ENCODE results near the gene RGS6.

The RGS6 gene

GRCh38 chr14:72014486-72014885 lies 82.3 kb downstream of the RGS6 start:
- no peak overlapping the region for H3K9ac ChIP-seq (ENCODE audit: low read length in 2 of 2)
- H3K4me3 ChIP-seq (ENCODE audit: low read length in 2 of 2), result no peak overlapping the region
- no peaks in the 10 kb centered on the region for H3K27me3 ChIP-seq (ENCODE audit: control insufficient read depth in 1 of 2, insufficient read depth in 2 of 2, low read length in 2 of 2)
- H3K27ac ChIP-seq (ENCODE audit: low read length), result no peak overlapping the region
- no peaks in the 10 kb centered on the region for H3K4me1 ChIP-seq (ENCODE audit: control insufficient read depth, insufficient read depth, low read length)
- no peaks in the 10 kb centered on the region for H3K9me3 ChIP-seq (ENCODE audit: control insufficient read depth in 2 of 2, low read length in 2 of 2)
- H3K36me3 ChIP-seq (ENCODE audit: control insufficient read depth in 2 of 2, insufficient read depth in 2 of 2, low read length in 2 of 2), result no peaks in the 10 kb centered on the region

- Histone ChIP-seq H3K4me3 (ENCODE audit: low read length in 2 of 2) (no peak overlapping the region), H3K36me3 (ENCODE audit: control insufficient read depth in 2 of 2, insufficient read depth in 2 of 2, low read length in 2 of 2) (no peaks in the 10 kb centered on the region), H3K27me3 (ENCODE audit: control insufficient read depth in 1 of 2, insufficient read depth in 2 of 2, low read length in 2 of 2) (peaks cover 0 to 2% of the 10 kb centered on the region in 2 donors), H3K4me1 (ENCODE audit: control insufficient read depth, insufficient read depth, low read length) (no peaks in the 10 kb centered on the region), H3K9ac (ENCODE audit: low read length in 2 of 2) (no peak overlapping the region), H3K27ac (ENCODE audit: low read length) (no peak overlapping the region), H3K9me3 (ENCODE audit: control insufficient read depth in 2 of 2, low read length in 2 of 2) (no peaks in the 10 kb centered on the region)
These were observed 85.1 kb downstream of the RGS6 start for GRCh38 chr14:72017290-72017689.

DNA sequence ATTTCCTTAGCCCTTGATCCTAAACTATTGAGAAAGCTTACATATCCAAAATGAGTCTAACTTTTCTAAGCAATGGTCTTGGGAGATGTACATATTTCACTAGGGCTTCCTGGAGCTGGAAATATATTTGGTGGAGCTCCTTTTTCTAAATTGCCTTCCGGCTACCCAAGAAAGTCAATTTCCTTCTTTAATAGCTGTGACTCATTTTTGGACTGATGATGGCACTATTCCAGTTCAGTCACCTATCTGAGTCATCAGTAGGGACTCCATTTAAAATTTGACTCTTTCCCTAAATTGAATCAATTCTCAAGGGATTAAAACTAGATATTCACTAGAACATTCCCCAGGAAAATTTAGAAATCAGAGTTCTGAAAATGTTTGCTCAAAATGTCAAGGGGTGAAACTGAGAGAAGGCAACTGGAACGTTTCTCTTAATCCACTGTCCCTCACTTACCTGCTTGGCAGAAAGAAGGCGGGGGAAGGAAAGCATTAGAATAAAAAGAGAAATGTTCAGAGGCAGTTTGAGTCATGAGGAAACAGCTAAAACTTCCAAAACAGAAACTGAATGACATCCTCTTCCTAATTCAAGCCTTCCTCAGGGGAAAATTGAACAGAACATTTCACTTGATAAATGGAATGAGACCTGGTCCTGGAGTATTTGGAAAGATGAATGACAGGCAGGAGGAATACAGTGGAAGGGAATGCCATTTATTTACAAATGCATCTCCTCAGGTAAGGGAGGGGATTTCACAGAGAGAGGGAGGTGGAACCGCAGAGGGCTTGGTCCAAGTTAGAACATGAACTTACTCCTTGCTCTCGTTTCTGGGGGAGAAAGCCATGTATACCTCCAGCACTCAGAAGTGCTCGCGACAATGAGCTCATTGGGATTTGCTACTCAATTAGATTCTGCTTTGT lies 91.2 kb downstream of the RGS6 start:
- Histone ChIP-seq H3K27me3 (ENCODE audit: control insufficient read depth in 1 of 2, insufficient read depth in 2 of 2, low read length in 2 of 2) (peaks cover 0 to 2% of the 10 kb centered on the region in 2 donors), H3K4me1 (ENCODE audit: control insufficient read depth, insufficient read depth, low read length) (no peaks in the 10 kb centered on the region), H3K36me3 (ENCODE audit: control insufficient read depth in 2 of 2, insufficient read depth in 2 of 2, low read length in 2 of 2) (no peaks in the 10 kb centered on the region), H3K9me3 (ENCODE audit: control insufficient read depth in 2 of 2, low read length in 2 of 2) (no peaks in the 10 kb centered on the region), H3K4me3 (ENCODE audit: low read length in 2 of 2) (no peak overlapping the region), H3K27ac (ENCODE audit: low read length) (no peak overlapping the region), H3K9ac (ENCODE audit: low read length in 2 of 2) (no peak overlapping the region)

GRCh38 chr14:72024043-72024407 lies 91.8 kb downstream of the RGS6 start:
- H3K27ac ChIP-seq (ENCODE audit: low read length), result no peak overlapping the region

GRCh38 chr14:72024504-72024903 lies 92.3 kb downstream of the RGS6 start:
- peaks cover 0 to 2% of the 10 kb centered on the region in 2 donors for H3K27me3 ChIP-seq (ENCODE audit: control insufficient read depth in 1 of 2, insufficient read depth in 2 of 2, low read length in 2 of 2)
- H3K4me1 ChIP-seq (ENCODE audit: control insufficient read depth, insufficient read depth, low read length), result no peaks in the 10 kb centered on the region
- H3K27ac ChIP-seq (ENCODE audit: low read length), result no peak overlapping the region
- no peak overlapping the region for H3K4me3 ChIP-seq (ENCODE audit: low read length in 2 of 2)
- H3K36me3 ChIP-seq (ENCODE audit: control insufficient read depth in 2 of 2, insufficient read depth in 2 of 2, low read length in 2 of 2), result no peaks in the 10 kb centered on the region
- H3K9me3 ChIP-seq (ENCODE audit: control insufficient read depth in 2 of 2, low read length in 2 of 2), result no peaks in the 10 kb centered on the region
- H3K9ac ChIP-seq (ENCODE audit: low read length in 2 of 2), result no peak overlapping the region

More at GRCh38 chr14:72024043-72024407, 91.8 kb downstream of the RGS6 start:
- no peaks in the 10 kb centered on the region for H3K4me1 ChIP-seq (ENCODE audit: control insufficient read depth, insufficient read depth, low read length)
- no peak overlapping the region for H3K4me3 ChIP-seq (ENCODE audit: low read length in 2 of 2)
- H3K9ac ChIP-seq (ENCODE audit: low read length in 2 of 2), result no peak overlapping the region
- H3K9me3 ChIP-seq (ENCODE audit: control insufficient read depth in 2 of 2, low read length in 2 of 2), result no peaks in the 10 kb centered on the region
- peaks cover 0 to 2% of the 10 kb centered on the region in 2 donors for H3K27me3 ChIP-seq (ENCODE audit: control insufficient read depth in 1 of 2, insufficient read depth in 2 of 2, low read length in 2 of 2)
- H3K36me3 ChIP-seq (ENCODE audit: control insufficient read depth in 2 of 2, insufficient read depth in 2 of 2, low read length in 2 of 2), result no peaks in the 10 kb centered on the region

- Histone ChIP-seq H3K27me3 (ENCODE audit: control insufficient read depth in 1 of 2, insufficient read depth in 2 of 2, low read length in 2 of 2) (no peaks in the 10 kb centered on the region), H3K4me1 (ENCODE audit: control insufficient read depth, insufficient read depth, low read length) (no peaks in the 10 kb centered on the region), H3K27ac (ENCODE audit: low read length) (no peak overlapping the region), H3K4me3 (ENCODE audit: low read length in 2 of 2) (no peak overlapping the region), H3K9ac (ENCODE audit: low read length in 2 of 2) (no peak overlapping the region), H3K9me3 (ENCODE audit: control insufficient read depth in 2 of 2, low read length in 2 of 2) (no peaks in the 10 kb centered on the region), H3K36me3 (ENCODE audit: control insufficient read depth in 2 of 2, insufficient read depth in 2 of 2, low read length in 2 of 2) (no peaks in the 10 kb centered on the region)
These were observed 94.3 kb downstream of the RGS6 start for GRCh38 chr14:72026536-72026935.

DNA sequence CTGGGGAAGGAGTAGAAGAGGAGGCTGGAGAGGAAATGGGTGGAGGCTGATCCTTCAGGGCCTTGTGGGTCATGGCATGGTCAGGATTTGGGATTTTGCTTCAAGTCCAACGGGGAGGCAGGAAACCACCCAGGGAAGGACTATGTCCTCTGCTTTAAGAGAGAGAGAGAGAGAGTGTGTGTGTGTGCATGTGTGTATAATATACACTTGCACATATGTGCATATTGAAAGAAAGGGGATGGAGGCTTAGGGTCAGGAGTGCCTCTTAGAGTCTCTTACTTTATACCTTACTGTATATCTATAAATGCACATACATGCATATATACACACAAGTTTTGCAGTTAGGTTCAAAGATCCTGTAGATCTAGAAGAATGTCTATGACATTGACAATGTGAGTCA lies 94.8 kb downstream of the RGS6 start:
- Histone ChIP-seq H3K36me3 (ENCODE audit: control insufficient read depth in 2 of 2, insufficient read depth in 2 of 2, low read length in 2 of 2) (no peaks in the 10 kb centered on the region), H3K27me3 (ENCODE audit: control insufficient read depth in 1 of 2, insufficient read depth in 2 of 2, low read length in 2 of 2) (no peaks in the 10 kb centered on the region), H3K9ac (ENCODE audit: low read length in 2 of 2) (no peak overlapping the region), H3K27ac (ENCODE audit: low read length) (no peak overlapping the region), H3K4me1 (ENCODE audit: control insufficient read depth, insufficient read depth, low read length) (no peaks in the 10 kb centered on the region), H3K4me3 (ENCODE audit: low read length in 2 of 2) (no peak overlapping the region), H3K9me3 (ENCODE audit: control insufficient read depth in 2 of 2, low read length in 2 of 2) (no peaks in the 10 kb centered on the region)

DNA sequence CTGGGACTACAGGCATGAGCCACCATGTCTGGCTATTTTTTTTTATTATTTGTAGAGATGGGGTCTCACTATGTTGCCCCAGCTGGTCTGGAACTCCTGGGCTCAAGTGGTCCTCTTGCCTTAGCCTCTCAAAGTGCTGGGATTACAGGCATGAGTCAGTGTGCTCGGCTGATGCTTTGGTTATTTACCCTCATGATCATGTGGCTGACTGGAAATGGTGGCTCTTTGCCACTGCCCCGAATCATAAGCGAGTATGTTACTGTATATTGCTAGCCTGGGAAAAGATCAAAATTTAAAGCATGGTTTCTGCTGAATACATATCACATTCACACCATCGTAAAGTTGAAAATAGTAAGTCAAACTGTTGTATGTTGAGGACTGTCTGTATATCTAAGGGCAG lies 101.1 kb downstream of the RGS6 start:
- Histone ChIP-seq H3K4me1 (ENCODE audit: control insufficient read depth, insufficient read depth, low read length) (no peaks in the 10 kb centered on the region), H3K4me3 (ENCODE audit: low read length in 2 of 2) (no peak overlapping the region), H3K9ac (ENCODE audit: low read length in 2 of 2) (no peak overlapping the region), H3K9me3 (ENCODE audit: control insufficient read depth in 2 of 2, low read length in 2 of 2) (no peaks in the 10 kb centered on the region), H3K27me3 (ENCODE audit: control insufficient read depth in 1 of 2, insufficient read depth in 2 of 2, low read length in 2 of 2) (no peaks in the 10 kb centered on the region), H3K27ac (ENCODE audit: low read length) (no peak overlapping the region), H3K36me3 (ENCODE audit: control insufficient read depth in 2 of 2, insufficient read depth in 2 of 2, low read length in 2 of 2) (no peaks in the 10 kb centered on the region)

DNA sequence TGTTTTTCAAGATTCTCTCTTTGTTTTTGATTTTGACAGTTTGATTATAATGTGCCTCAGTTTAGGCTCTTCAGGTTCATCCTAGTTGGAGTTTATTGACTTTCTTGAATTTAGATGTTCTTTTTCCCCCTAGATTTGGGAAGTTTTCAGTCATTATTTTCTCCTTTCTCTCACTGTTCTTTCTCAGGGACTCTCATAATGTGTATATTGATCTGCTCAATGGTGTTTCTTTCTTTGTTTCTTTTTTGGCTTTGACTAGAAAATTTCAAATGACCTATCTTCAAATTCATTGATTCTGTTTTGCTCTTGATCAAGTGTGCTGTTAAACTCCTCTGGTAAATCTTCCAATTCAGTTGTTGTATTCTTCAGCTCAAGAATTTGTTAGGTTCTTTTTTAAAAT lies 108.3 kb downstream of the RGS6 start:
- Histone ChIP-seq H3K4me1 (ENCODE audit: control insufficient read depth, insufficient read depth, low read length) (no peaks in the 10 kb centered on the region), H3K27ac (ENCODE audit: low read length) (no peak overlapping the region)

DNA sequence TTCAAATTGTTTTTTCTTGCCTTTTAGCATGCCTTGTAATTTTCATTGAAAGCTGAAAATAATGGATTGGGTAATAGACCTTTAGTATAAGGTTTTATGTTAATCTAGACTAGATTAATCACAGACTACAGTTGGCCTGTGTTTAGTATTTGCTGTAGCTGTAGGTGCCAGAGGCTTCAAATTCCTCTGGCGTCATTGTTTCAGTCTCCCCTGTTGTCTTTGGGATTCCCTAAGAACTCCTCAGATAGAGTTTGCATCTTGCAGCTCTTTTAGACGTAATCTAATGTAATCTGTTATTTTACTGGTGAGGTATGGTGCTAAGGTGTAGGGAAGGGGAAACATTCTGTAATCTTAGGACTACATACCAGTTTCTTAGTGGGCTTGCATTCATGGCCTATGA lies 113.0 kb downstream of the RGS6 start:
- no peak overlapping the region for H3K9ac ChIP-seq (ENCODE audit: low read length in 2 of 2)
- H3K27me3 ChIP-seq (ENCODE audit: control insufficient read depth in 1 of 2, insufficient read depth in 2 of 2, low read length in 2 of 2), result no peaks in the 10 kb centered on the region
- peaks cover 0 to 7% of the 10 kb centered on the region in 2 donors for H3K9me3 ChIP-seq (ENCODE audit: control insufficient read depth in 2 of 2, low read length in 2 of 2)
- H3K4me3 ChIP-seq (ENCODE audit: low read length in 2 of 2), result no peak overlapping the region
- no peaks in the 10 kb centered on the region for H3K36me3 ChIP-seq (ENCODE audit: control insufficient read depth in 2 of 2, insufficient read depth in 2 of 2, low read length in 2 of 2)
- no peak overlapping the region for H3K27ac ChIP-seq (ENCODE audit: low read length)
- H3K4me1 ChIP-seq (ENCODE audit: control insufficient read depth, insufficient read depth, low read length), result no peaks in the 10 kb centered on the region

More for the DNA sequence above, 108.3 kb downstream of the RGS6 start:
- Histone ChIP-seq H3K36me3 (ENCODE audit: control insufficient read depth in 2 of 2, insufficient read depth in 2 of 2, low read length in 2 of 2) (no peaks in the 10 kb centered on the region), H3K4me3 (ENCODE audit: low read length in 2 of 2) (no peak overlapping the region), H3K9me3 (ENCODE audit: control insufficient read depth in 2 of 2, low read length in 2 of 2) (peaks cover 0 to 7% of the 10 kb centered on the region in 2 donors), H3K9ac (ENCODE audit: low read length in 2 of 2) (no peak overlapping the region), H3K27me3 (ENCODE audit: control insufficient read depth in 1 of 2, insufficient read depth in 2 of 2, low read length in 2 of 2) (no peaks in the 10 kb centered on the region)

GRCh38 chr14:72045885-72046284 lies 113.7 kb downstream of the RGS6 start:
- Histone ChIP-seq H3K27ac (ENCODE audit: low read length) (no peak overlapping the region), H3K4me1 (ENCODE audit: control insufficient read depth, insufficient read depth, low read length) (no peaks in the 10 kb centered on the region), H3K27me3 (ENCODE audit: control insufficient read depth in 1 of 2, insufficient read depth in 2 of 2, low read length in 2 of 2) (no peaks in the 10 kb centered on the region), H3K9ac (ENCODE audit: low read length in 2 of 2) (no peak overlapping the region), H3K4me3 (ENCODE audit: low read length in 2 of 2) (no peak overlapping the region), H3K9me3 (ENCODE audit: control insufficient read depth in 2 of 2, low read length in 2 of 2) (peaks cover 0 to 7% of the 10 kb centered on the region in 2 donors), H3K36me3 (ENCODE audit: control insufficient read depth in 2 of 2, insufficient read depth in 2 of 2, low read length in 2 of 2) (no peaks in the 10 kb centered on the region)

Measured in stomach smooth muscle (tissue), 2 donors.